ENCODE measurements around the gene NXN.

DNA sequence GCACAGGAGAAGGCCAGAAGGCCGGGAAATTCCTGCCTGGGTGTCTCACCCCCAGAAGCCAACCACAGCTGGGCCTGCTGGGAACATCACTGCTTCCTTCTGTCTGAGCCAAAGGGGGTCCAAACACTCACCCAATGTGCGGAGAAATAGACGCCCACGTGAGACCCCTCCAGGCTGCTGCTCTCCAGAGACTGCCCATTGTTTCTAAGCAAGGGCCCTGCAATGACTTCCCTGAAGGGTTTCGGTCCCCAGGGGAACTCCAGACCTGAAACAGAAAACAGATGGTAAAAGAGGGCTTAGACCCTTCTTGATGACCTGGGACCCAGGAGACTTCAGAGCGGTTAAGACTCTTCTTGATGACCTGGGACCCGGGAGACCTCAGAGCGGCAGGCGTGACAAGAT is 156.1 kb downstream of the NXN start:
- TF ChIP-seq, protein P1, sequence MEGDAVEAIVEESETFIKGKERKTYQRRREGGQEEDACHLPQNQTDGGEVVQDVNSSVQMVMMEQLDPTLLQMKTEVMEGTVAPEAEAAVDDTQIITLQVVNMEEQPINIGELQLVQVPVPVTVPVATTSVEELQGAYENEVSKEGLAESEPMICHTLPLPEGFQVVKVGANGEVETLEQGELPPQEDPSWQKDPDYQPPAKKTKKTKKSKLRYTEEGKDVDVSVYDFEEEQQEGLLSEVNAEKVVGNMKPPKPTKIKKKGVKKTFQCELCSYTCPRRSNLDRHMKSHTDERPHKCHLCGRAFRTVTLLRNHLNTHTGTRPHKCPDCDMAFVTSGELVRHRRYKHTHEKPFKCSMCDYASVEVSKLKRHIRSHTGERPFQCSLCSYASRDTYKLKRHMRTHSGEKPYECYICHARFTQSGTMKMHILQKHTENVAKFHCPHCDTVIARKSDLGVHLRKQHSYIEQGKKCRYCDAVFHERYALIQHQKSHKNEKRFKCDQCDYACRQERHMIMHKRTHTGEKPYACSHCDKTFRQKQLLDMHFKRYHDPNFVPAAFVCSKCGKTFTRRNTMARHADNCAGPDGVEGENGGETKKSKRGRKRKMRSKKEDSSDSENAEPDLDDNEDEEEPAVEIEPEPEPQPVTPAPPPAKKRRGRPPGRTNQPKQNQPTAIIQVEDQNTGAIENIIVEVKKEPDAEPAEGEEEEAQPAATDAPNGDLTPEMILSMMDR (IDR thresholded peaks at IDR 0.05) = no peak
- no peak for TF ChIP-seq ZFX (IDR thresholded peaks at IDR 0.05; ENCODE audit: borderline replicate concordance)
